GM10266 (cell line): ENCODE measurements around the gene STARD10.

Experiments
- DNase-seq: peaks from one replicate; pipeline ENCODE4 v3.0.0; 2012; ENCODE audit errors: extremely low spot score
- TF ChIP-seq, protein P1 (sequence below): IDR thresholded peaks from 2 replicates; pipeline ENCODE4 v1.5.1; 2012; ENCODE audit warnings: mild to moderate bottlenecking, low read depth; ENCODE audit not compliant: control insufficient read depth, insufficient read depth; ENCODE audit errors: missing control alignments

Gene STARD10

DNA sequence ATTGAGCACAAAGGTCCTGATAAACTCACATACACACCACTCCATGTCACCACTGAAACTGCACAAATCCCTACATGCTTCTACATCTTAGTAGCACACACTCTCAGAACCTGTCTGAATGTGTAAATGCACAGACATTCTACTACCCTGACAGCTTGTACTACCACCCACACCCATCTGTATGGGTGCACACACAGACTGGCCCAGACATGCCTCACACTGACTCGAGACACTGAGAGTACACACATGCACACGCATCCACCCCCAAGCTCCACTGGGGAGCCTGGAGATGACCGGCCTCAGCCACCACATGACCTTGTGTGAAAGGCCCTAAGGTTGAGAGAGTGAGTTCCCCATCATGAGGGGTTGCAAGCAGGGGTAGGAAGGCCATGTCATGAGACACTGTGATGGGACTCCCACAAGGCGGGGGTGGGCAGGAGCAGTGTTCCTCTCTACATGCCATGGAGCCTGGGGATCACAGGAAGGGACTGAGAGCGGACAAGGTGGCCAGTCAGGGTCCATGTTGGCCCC, 69.8 kb downstream of the STARD10 start:
- TF ChIP-seq, protein P1, sequence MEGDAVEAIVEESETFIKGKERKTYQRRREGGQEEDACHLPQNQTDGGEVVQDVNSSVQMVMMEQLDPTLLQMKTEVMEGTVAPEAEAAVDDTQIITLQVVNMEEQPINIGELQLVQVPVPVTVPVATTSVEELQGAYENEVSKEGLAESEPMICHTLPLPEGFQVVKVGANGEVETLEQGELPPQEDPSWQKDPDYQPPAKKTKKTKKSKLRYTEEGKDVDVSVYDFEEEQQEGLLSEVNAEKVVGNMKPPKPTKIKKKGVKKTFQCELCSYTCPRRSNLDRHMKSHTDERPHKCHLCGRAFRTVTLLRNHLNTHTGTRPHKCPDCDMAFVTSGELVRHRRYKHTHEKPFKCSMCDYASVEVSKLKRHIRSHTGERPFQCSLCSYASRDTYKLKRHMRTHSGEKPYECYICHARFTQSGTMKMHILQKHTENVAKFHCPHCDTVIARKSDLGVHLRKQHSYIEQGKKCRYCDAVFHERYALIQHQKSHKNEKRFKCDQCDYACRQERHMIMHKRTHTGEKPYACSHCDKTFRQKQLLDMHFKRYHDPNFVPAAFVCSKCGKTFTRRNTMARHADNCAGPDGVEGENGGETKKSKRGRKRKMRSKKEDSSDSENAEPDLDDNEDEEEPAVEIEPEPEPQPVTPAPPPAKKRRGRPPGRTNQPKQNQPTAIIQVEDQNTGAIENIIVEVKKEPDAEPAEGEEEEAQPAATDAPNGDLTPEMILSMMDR = no peak
- no peak for DNase-seq

DNA sequence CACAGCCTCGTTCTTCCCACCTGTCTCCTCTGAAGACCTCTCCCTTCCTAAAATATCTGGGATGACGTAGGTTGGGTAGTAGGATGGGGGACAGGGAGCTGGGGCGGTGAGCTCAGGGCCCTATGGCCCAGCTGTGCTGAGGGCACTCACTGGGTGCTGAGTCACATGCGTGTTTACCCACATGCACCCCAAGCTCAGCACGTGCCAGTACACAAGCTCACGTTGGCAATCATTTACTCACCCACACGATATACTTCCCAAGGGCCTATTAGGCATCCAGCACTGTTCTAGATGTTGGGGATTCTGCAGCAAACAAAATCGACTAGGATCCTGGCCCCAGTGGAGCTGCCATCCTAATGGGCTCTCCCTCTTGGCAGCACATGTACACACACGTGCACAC, 70.3 kb downstream of the STARD10 start:
- TF ChIP-seq, protein P1 = no peak

DNA sequence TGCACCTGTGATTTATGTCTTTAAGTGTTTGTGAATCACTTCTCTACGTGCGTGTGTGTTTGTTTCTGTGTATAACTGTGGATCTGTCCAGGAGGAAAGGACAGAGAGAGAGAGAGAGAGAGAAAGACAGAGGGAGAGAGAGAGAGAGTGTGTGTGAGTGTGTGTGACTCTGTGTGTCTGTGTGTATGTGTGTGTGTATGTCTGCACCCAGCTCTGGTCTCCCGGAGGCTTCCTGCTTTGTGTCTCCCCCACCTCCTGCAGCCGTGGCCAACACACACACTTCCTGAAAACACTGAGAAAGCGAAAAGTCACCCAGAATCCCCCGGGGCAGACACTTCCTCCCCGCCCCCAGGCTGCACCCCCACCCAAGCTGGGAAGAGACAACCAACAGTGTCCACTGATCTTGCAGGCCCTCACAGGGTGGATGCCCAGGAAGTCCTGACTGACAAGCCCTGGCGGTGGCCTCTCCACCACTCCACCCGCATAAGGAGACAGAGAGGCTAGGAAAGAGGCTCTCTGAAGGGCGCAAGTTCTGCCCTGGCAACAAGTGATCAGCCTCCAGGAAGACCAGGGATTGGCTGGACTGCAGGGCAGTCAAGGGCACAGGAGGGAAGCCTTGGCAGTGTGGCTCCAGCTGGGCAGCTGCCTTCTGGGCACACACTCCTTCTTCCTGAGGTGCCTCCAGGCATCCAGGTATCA, 71.6 kb downstream of the STARD10 start:
- TF ChIP-seq, protein P1 = no peak
- DNase-seq = peak; percentile 94

More for the DNA sequence above, 70.3 kb downstream of the STARD10 start:
- DNase-seq = no peak

DNA sequence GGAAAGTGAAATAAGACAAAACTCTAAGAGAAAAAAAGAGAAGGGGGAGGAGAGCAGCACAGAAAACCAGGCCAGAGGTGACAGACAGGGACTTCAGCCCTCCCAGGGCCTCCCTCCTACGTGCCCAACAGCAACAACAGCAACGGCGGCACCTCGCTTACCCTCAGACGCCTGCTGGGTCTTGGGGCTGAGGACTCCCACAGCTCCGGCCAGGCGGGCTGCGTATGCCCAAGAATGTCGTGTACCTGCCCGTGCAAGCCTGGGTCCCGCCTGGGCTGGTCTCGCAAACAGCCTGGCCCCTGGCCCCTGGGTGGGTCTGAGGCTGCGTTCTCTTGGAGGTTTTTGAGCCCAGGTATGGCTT, 72.2 kb downstream of the STARD10 start:
- no peak for DNase-seq
- TF ChIP-seq, protein P1 = no peak

DNA sequence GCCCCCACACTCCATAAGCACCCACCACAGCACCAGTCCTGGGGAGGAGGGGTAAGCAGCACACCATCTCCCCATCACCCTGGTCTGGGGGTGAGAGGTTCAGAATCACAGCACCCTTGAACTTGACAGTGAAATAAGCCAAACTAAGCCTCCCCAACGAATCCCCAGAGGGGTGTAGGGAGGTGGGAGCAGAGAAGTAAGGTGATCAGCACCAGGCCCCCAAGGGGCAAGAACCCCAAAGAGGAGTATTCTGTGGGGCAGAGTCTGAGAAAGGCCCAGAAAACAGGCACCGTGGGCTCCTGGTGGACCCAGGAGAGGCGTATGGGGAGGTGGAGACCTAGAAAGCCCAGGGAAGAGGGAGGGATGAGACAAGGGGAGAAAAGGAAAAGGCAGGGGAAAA, 72.6 kb downstream of the STARD10 start:
- no peak for DNase-seq
- TF ChIP-seq, protein P1 = no peak

DNA sequence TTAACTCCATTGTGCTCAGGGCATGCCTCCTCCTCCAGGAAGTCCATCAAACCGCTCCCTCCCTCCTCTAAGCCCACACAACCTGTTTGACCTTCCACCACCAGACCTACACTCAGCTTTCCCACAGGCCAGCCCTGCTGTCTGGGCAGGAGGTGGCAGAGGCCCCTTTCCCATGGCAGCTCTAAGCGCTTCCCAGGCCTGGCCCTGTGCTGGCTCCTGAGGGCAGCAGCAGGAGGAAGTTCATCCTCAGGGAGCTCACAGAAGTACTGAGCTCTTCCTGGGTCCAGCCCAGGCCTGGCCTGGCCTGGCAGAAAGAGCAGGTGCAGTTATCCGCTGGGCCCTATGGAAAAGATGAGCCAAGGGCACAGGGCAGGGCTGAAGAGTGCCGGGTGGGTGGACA, 73.1 kb downstream of the STARD10 start:
- no peak for DNase-seq
- TF ChIP-seq, protein P1 = no peak

DNA sequence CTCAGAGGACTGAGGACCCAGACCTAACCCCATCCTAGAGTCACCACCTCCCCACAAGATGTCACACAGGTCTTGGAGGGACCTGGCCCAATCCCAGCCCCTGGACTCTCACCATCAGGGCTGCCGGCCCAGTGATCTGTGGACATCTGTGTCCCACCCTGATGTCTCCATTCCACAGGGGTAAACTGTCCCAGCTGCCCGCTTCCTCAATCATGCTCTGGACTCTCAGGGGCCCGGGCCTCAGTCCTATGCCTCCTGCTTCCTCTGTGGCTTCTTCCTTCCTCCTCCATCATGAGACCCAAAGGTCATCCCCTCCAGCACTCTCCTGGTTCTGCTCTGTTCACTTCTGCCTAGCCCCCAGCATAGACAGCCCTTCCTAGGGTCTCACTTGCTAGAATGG, 73.8 kb downstream of the STARD10 start:
- no peak for DNase-seq

More for the DNA sequence above, 73.8 kb downstream of the STARD10 start:
- TF ChIP-seq, protein P1 = no peak
